ENCODE results near the gene SUSD6.
A peak's percentile ranks its signal among the peaks of the same experiment; 100 is the strongest.

The SUSD6 gene

DNA sequence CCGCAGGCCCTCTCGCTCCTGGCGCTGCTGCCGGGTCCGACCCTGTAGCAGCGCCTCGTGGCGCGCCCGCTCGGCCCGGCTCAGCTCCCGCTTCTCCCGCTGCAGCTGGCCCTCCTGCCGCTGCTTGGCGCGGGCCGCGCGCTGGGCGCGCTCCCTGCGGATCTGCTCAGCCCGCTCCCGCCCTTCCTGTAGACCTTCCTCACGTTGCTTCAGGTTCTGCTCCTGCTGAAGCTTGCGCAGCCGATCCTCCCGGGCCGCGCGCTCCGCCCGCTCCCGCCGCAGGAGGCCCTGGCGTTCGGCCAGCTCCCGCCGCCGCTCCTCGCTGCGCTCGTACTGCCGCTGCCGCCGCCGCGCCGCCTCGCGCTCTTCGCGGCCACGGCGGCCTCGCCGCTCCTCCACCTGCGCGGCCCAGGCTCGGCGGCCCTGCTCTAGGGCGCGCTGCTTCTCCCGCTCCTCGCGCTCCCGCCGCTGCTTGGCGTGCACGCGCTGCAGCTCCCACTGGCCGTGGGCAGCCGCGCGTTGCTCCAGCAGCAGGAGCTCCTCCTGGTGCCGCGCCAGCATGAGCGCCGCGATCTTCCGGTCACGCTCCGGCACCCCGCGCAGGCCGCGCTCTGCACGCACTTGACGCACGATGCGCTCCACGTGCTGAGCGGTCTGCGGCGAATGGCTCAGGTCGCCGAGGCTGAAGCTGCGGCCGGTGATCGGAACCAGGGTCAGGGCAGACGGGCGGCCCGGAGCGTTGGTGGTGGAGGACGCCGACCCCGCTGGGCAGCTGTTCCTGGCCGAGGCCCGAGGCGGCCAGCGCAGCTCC is 39.2 kb upstream of the SUSD6 start:
- TF ChIP-seq, protein P1, sequence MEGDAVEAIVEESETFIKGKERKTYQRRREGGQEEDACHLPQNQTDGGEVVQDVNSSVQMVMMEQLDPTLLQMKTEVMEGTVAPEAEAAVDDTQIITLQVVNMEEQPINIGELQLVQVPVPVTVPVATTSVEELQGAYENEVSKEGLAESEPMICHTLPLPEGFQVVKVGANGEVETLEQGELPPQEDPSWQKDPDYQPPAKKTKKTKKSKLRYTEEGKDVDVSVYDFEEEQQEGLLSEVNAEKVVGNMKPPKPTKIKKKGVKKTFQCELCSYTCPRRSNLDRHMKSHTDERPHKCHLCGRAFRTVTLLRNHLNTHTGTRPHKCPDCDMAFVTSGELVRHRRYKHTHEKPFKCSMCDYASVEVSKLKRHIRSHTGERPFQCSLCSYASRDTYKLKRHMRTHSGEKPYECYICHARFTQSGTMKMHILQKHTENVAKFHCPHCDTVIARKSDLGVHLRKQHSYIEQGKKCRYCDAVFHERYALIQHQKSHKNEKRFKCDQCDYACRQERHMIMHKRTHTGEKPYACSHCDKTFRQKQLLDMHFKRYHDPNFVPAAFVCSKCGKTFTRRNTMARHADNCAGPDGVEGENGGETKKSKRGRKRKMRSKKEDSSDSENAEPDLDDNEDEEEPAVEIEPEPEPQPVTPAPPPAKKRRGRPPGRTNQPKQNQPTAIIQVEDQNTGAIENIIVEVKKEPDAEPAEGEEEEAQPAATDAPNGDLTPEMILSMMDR (IDR thresholded peaks at IDR 0.05; ENCODE audit: control insufficient read depth, insufficient read depth, low read depth, low read length, missing control alignments), result no peak
- DNase-seq (ENCODE audit: low read depth), result no peak
- no peak overlapping the region for H3K4me3 ChIP-seq (ENCODE audit: control insufficient read depth, low read depth, low read length)

DNA sequence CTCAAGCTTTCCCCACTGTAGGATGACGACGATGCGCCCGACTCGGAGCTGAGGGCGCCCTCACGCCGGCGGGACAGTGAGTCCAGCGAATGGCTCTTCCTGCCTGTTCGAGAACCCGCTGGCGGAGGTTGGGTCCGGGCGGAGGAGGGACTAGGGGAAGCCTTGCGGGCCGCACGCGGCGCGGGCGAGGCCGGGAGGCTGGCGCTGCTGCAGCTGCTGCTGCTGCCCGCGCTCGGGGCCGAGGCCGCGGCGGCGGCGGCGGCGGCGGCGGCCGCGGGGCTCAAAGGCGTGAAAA is 38.6 kb upstream of the SUSD6 start:
- H3K4me3 ChIP-seq (ENCODE audit: control insufficient read depth, low read depth, low read length), result no peak overlapping the region
- DNase-seq (ENCODE audit: low read depth), result no peak
- TF ChIP-seq, protein P1 (IDR thresholded peaks at IDR 0.05; ENCODE audit: control insufficient read depth, insufficient read depth, low read depth, low read length, missing control alignments), result no peak

DNA sequence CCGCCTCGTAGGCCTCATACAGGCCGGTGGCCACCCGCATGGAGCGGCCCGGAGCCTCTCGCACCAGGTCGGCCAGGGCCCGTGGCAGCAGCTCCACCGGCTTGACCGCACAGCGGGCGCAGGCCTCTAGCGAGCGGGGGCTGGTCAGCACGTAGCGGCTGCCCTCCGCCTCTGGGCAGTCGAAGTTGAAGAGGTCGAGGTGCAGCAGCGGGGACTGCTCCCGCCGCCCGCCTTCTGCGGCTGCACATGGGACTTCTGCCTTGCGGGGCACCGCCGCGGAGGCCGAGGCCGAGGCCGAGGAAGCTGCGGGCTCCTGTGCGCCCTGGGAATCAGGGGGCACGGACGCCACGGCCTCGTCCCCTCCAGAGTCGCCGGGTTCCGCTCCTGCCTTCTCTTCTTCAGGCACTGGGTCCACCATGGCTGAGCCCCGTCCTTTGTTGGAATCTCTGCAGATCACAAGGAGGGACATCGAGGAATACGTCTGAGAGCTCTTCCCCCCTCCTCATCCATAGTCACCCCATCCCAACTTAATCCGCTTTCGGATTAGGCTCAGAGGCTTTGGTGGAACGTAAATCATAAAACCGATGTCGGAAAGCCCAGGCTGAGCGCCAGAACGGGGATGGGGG is 38.1 kb upstream of the SUSD6 start:
- H3K4me3 ChIP-seq (ENCODE audit: control insufficient read depth, low read depth, low read length), result no peak overlapping the region
- TF ChIP-seq, protein P1 (IDR thresholded peaks at IDR 0.05; ENCODE audit: control insufficient read depth, insufficient read depth, low read depth, low read length, missing control alignments), result no peak
- no peak for DNase-seq (ENCODE audit: low read depth)

DNA sequence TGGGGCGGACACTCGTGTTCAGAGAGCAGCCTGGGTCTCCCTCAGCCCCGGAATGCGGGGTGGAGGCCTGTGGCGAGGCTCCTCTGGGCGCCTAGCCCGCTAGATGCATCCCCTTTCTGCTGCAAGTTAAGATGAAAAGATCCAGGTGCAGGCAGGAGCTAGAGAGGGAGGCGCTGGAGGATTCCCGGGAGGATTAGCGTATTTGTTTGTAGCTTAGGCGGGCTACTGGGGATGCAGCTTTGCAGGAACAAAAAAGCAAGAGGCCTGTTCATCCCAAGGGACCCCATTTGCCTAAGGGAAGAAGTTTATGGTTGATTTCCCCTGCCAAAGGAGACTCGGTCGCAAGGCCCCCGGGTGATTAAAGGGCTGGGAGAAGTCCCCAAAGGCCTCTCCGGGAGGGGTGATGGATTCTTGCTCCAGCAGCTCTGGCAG is 37.5 kb upstream of the SUSD6 start:
- H3K4me3 ChIP-seq (ENCODE audit: control insufficient read depth, low read depth, low read length), result no peak overlapping the region
- DNase-seq (ENCODE audit: low read depth), result no peak
- TF ChIP-seq, protein P1 (IDR thresholded peaks at IDR 0.05; ENCODE audit: control insufficient read depth, insufficient read depth, low read depth, low read length, missing control alignments), result no peak

DNA sequence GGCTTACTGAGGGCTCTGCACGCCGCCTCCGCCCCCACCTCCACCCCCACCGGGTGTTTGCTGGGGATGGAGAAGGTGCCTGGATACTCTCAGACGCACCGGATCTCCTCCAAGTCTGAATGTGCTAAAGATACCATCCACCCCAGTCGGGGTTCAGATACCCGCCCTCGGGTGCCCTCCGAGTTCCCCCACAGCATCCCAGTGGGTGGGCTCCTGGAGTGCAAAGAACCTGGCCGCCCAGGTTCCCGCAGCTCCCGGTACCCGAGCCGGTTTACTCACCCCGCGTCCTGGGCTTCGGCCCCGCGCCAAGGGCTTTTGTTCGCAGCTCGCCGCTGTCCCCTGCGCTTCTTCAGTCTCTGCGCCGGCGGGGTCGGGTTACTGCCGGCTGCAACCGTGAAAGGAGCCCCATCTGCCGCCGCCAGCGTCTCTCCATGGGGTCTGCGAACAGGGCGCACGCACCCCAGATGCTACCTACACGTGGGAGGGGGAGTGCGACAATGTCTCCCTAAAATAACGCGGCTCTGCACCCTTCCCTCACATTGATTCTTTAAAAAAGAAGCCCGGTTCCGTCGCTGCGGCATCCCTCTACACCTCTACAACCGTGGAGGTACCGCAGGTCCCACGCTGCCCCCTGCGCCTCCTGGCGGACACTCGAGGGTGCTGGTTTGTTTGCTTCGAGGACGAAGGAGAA is 37.0 kb upstream of the SUSD6 start, which contains the start of gene CCDC177:
Gene CCDC177, minus strand, starts transcription at position 609 of the 691 bp plus-strand sequence. CDS start 1,249 bp downstream, outside the sequence.
- TF ChIP-seq, protein P1 (IDR thresholded peaks at IDR 0.05; ENCODE audit: control insufficient read depth, insufficient read depth, low read depth, low read length, missing control alignments), result peak; percentile 95
- H3K4me3 ChIP-seq (ENCODE audit: control insufficient read depth, low read depth, low read length), result peak within 1 kb of the TSS; percentile 2
- DNase-seq (ENCODE audit: low read depth), result no peak

DNA sequence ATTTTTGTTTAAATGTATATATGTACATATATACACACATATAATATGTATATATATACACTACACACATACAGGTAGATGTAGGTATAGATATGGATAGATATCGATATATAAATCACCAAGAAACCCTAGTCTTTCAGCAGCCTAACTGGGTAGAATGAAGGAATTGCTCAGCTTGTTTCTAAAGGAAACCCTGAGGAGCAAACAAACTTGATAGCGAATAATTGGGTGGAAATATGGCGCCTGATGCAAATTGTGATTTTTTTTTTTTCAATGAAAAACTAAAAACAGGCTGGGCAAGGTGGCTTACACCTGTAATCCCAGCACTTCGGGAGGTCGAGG is 36.5 kb upstream of the SUSD6 start:
- DNase-seq (ENCODE audit: low read depth), result no peak
- TF ChIP-seq, protein P1 (IDR thresholded peaks at IDR 0.05; ENCODE audit: control insufficient read depth, insufficient read depth, low read depth, low read length, missing control alignments), result no peak
- no peak overlapping the region for H3K4me3 ChIP-seq (ENCODE audit: control insufficient read depth, low read depth, low read length)
